ENCODE data around the gene CD82. TPM values are rescaled to one million over a fixed set of nuclear protein-coding genes. Genes with fewer than 3 reads are reported as not detected.

Gene CD82
- total and polyA plus RNA-seq, 2 donors (not counting 1 experiment from before 2014, with no cell fraction given), result 192 to 438 TPM

DNA sequence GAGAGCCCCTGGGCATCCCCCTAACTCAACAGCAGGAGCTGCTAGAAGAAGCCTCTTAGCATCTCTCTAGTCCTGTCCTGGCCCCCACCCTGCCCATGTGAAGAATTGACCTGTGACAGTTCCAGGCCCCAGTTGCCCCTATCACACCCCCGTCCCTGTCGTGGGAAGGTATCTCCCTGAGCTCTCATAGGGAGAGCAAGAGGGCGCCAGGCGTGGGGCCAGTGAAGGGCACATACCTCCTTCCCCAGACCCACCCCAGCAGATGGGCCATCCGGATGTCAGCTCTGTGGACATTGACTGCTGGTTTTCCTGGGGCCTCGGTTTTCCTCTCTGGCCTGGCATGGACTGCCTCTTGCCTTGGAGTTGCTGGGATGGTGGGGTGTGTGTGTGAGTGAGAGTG, 29.5 kb downstream of the CD82 start:
- no peak for TF ChIP-seq CTCF (IDR thresholded peaks at IDR 0.05)
- no peak for TF ChIP-seq EZH2 (IDR thresholded peaks at IDR 0.05; ENCODE audit: borderline replicate concordance, insufficient read depth, low read depth, low read length, poor library complexity, severe bottlenecking)
- H3K9ac ChIP-seq (ENCODE audit: low read length), result no peak overlapping the region

GRCh38 chr11:44595964-44596381, 30.5 kb downstream of the CD82 start:
- intact Hi-C loops (cut with micrococcal nuclease), result loop anchor here (2.0 kb wide), 1 partner anchor 17 kb away; no protein-coding TSS in a partner anchor
- DNase-seq (no peak), ATAC-seq (ENCODE audit: low read depth) (no peak)
- Mint-ChIP-seq H3K4me1 (peaks cover 93% of the 10 kb centered on the region), H3K27ac (peak overlapping the region; percentile 92), H3K9me3 (ENCODE audit: insufficient read depth) (no peaks in the 10 kb centered on the region), H3K27me3 (no peaks in the 10 kb centered on the region), H3K4me3 (no peak overlapping the region)
- Histone ChIP-seq H3K36me3 (replicated peaks in 1 of 2; ENCODE audit: control extremely low read depth in 1 of 2, control insufficient read depth in 1 of 2, extremely low read depth in 1 of 2, insufficient read depth in 2 of 2, low read length in 1 of 2) (peaks cover 0 to 58% of the 10 kb centered on the region in 2 experiments), H3K9ac (ENCODE audit: low read length) (peak overlapping the region; percentile 39), H4K20me1 (ENCODE audit: control insufficient read depth, insufficient read depth, low read length, poor library complexity, severe bottlenecking) (no peaks in the 10 kb centered on the region), H3K4me1 (ENCODE audit: control insufficient read depth in 2 of 2, insufficient read depth in 2 of 2, low read length in 2 of 2) (peaks cover 61 to 84% of the 10 kb centered on the region in 2 donors), H3K27me3 (replicated peaks in 1 of 4; ENCODE audit: control extremely low read depth in 1 of 4, control insufficient read depth in 3 of 4, insufficient read depth in 4 of 4, low read length in 3 of 4) (no peaks in the 10 kb centered on the region), H3K4me3 (ENCODE audit: control extremely low read depth in 1 of 5, extremely low read depth in 1 of 5, insufficient read depth in 1 of 5, low read depth in 2 of 5, low read length in 4 of 5) (no peak overlapping the region), H2AFZ (ENCODE audit: insufficient read depth, low read depth, low read length, poor library complexity, severe bottlenecking) (no peak overlapping the region), H3K79me2 (ENCODE audit: control insufficient read depth, insufficient read depth, low read length) (peaks cover 24% of the 10 kb centered on the region), H3K27ac (ENCODE audit: low read length in 2 of 2) (peak overlapping the region; percentile 78 to 85), H3K4me2 (replicated peaks; ENCODE audit: low read depth, low read length, poor library complexity, severe bottlenecking) (peak overlapping the region; percentile 72), H3K9me3 (ENCODE audit: control extremely low read depth in 1 of 3, control insufficient read depth in 2 of 3, insufficient read depth in 1 of 3, low read length in 2 of 3) (no peaks in the 10 kb centered on the region)
- 67% methylated on average over 10 of the region's 10 CpGs for whole genome bisulfite sequencing (ENCODE audit: insufficient coverage)
- TF ChIP-seq CTCF (IDR thresholded peaks at IDR 0.05), result no peak
- no peak for TF ChIP-seq EZH2 (IDR thresholded peaks at IDR 0.05; ENCODE audit: borderline replicate concordance, insufficient read depth, low read depth, low read length, poor library complexity, severe bottlenecking)
- CTCF ChIA-PET, result interaction anchor here (1.0 to 17.6 kb wide), 7 partner anchors 15 to 331 kb away, joined by 3 to 313 read pairs (median 9); partner anchors contain the start of gene CD82
- POLR2A ChIA-PET, result interaction anchor here (0.9 to 11.4 kb wide), 5 partner anchors 11 to 36 kb away, joined by 4 to 189 read pairs (median 9); partner anchors contain the start of gene CD82

More for the DNA sequence above, 29.5 kb downstream of the CD82 start:
- Histone ChIP-seq H2AFZ (ENCODE audit: insufficient read depth, low read depth, low read length, poor library complexity, severe bottlenecking) (no peak overlapping the region), H4K20me1 (ENCODE audit: control insufficient read depth, insufficient read depth, low read length, poor library complexity, severe bottlenecking) (no peaks in the 10 kb centered on the region), H3K36me3 (replicated peaks in 1 of 2; ENCODE audit: control extremely low read depth in 1 of 2, control insufficient read depth in 1 of 2, extremely low read depth in 1 of 2, insufficient read depth in 2 of 2, low read length in 1 of 2) (peaks cover 0 to 53% of the 10 kb centered on the region in 2 experiments), H3K9me3 (ENCODE audit: control extremely low read depth in 1 of 3, control insufficient read depth in 2 of 3, insufficient read depth in 1 of 3, low read length in 2 of 3) (no peaks in the 10 kb centered on the region), H3K27ac (ENCODE audit: low read length in 2 of 2) (peak overlapping the region; percentile 78 to 85), H3K79me2 (ENCODE audit: control insufficient read depth, insufficient read depth, low read length) (peaks cover 24% of the 10 kb centered on the region), H3K4me1 (ENCODE audit: control insufficient read depth in 2 of 2, insufficient read depth in 2 of 2, low read length in 2 of 2) (peaks cover 52 to 75% of the 10 kb centered on the region in 2 donors), H3K27me3 (replicated peaks in 1 of 4; ENCODE audit: control extremely low read depth in 1 of 4, control insufficient read depth in 3 of 4, insufficient read depth in 4 of 4, low read length in 3 of 4) (no peaks in the 10 kb centered on the region), H3K4me3 (ENCODE audit: control extremely low read depth in 1 of 5, extremely low read depth in 1 of 5, insufficient read depth in 1 of 5, low read depth in 2 of 5, low read length in 4 of 5) (no peak overlapping the region), H3K4me2 (replicated peaks; ENCODE audit: low read depth, low read length, poor library complexity, severe bottlenecking) (peak overlapping the region; percentile 72)
- no peaks in the 10 kb centered on the region for H3K9me3 Mint-ChIP-seq (ENCODE audit: insufficient read depth)
- DNase-seq (no peak), ATAC-seq (ENCODE audit: low read depth) (no peak)
- peaks cover 85% of the 10 kb centered on the region for H3K4me1 Mint-ChIP-seq
- peak overlapping the region; percentile 92 for H3K27ac Mint-ChIP-seq
- CTCF ChIA-PET, result interaction anchor here (0.9 to 17.6 kb wide), 7 partner anchors 9 to 332 kb away, joined by 3 to 313 read pairs (median 4); no protein-coding TSS in a partner anchor
- intact Hi-C loops (cut with micrococcal nuclease), result no loop called here
- H3K4me3 Mint-ChIP-seq, result peak overlapping the region; percentile 11
- POLR2A ChIA-PET, result interaction anchor here (0.8 to 11.4 kb wide), 3 partner anchors 9 to 18 kb away, joined by 3 to 189 read pairs (median 3); no protein-coding TSS in a partner anchor
- 95% methylated on average over 3 of the region's 6 CpGs for WGBS (ENCODE audit: insufficient coverage)
- no peaks in the 10 kb centered on the region for H3K27me3 Mint-ChIP-seq
